HTERT RPE-1 (cell line): ENCODE data around the gene GNG12.

Source experiments
- in situ Hi-C: fragments of 300-500 bp; cut with MboI; formaldehyde crosslinking; loops from 4 replicates; pipeline ENCODE4 v1.14.3; 2020; ENCODE audit warnings: low sequenced_read_pairs

Gene GNG12

GRCh38 chr1:67713057-67713846 lies 120.0 kb downstream of the GNG12 start:
- in situ Hi-C loops: no loop called here

- in situ Hi-C loops: no loop called here
Observed at GRCh38 chr1:67711855-67712212, 121.4 kb downstream of the GNG12 start.

- in situ Hi-C loops: no loop called here
Observed at GRCh38 chr1:67711158-67711854, 122.0 kb downstream of the GNG12 start.

GRCh38 chr1:67710417-67710816 lies 122.8 kb downstream of the GNG12 start:
- in situ Hi-C loops: no loop called here

- in situ Hi-C loops: no loop called here
Observed at GRCh38 chr1:67708606-67709005, 124.7 kb downstream of the GNG12 start.

- in situ Hi-C loops: no loop called here
Observed at GRCh38 chr1:67705735-67706453, 127.4 kb downstream of the GNG12 start.

- in situ Hi-C loops: no loop called here
Observed at GRCh38 chr1:67704351-67704750, 128.9 kb downstream of the GNG12 start.

GRCh38 chr1:67701876-67702275 lies 131.4 kb downstream of the GNG12 start:
- in situ Hi-C loops: no loop called here

GRCh38 chr1:67700692-67701410 lies 132.4 kb downstream of the GNG12 start:
- in situ Hi-C loops: no loop called here

GRCh38 chr1:67700220-67700619 lies 133.0 kb downstream of the GNG12 start:
- in situ Hi-C loops: no loop called here

- in situ Hi-C loops: no loop called here
Observed at GRCh38 chr1:67696708-67697107, 136.6 kb downstream of the GNG12 start.

GRCh38 chr1:67695963-67696362 lies 137.3 kb downstream of the GNG12 start:
- in situ Hi-C loops: no loop called here

GRCh38 chr1:67691712-67692111 lies 141.6 kb downstream of the GNG12 start:
- in situ Hi-C loops: no loop called here

GRCh38 chr1:67690411-67690810 lies 142.9 kb downstream of the GNG12 start:
- in situ Hi-C loops: no loop called here

- in situ Hi-C loops: no loop called here
Observed at GRCh38 chr1:67690018-67690363, 143.3 kb downstream of the GNG12 start.

GRCh38 chr1:67689267-67690017 lies 143.8 kb downstream of the GNG12 start:
- in situ Hi-C loops: no loop called here

- in situ Hi-C loops: no loop called here
Observed at GRCh38 chr1:67688526-67689219, 144.6 kb downstream of the GNG12 start.

- in situ Hi-C loops: no loop called here
Observed at GRCh38 chr1:67687649-67688048, 145.6 kb downstream of the GNG12 start.

- in situ Hi-C loops: no loop called here
Observed at GRCh38 chr1:67687198-67687545, 146.1 kb downstream of the GNG12 start.
